Nephron (organoid): ENCODE data around the gene MYOF.

Experiments used
- H3K27ac Mint-ChIP-seq, 3 experiments: 2 replicates each; pipeline ENCODE4 v1.8.0; 2020; ENCODE audit warnings: mixed read lengths in 3 of 3, mild to moderate bottlenecking in 2 of 3, moderate library complexity in 1 of 3
- H3K27me3 Mint-ChIP-seq: 2 replicates; pipeline ENCODE4 v1.8.0; 2021; ENCODE audit warnings: low read depth, mild to moderate bottlenecking, moderate library complexity, mixed read lengths
- H3K36me3 Mint-ChIP-seq: 2 replicates; pipeline ENCODE4 v1.8.0; 2020; ENCODE audit warnings: low read depth, mixed read lengths
- H3K4me1 Mint-ChIP-seq: 2 replicates; pipeline ENCODE4 v1.8.0; 2020; ENCODE audit warnings: mixed read lengths
- H3K4me3 Mint-ChIP-seq, 3 experiments: 2 replicates each; pipeline ENCODE4 v1.8.0; 2020; ENCODE audit warnings: mild to moderate bottlenecking in 3 of 3, mixed read lengths in 3 of 3, moderate library complexity in 2 of 3
- H3K9me3 Mint-ChIP-seq: 2 replicates; pipeline ENCODE4 v1.8.0; 2020; ENCODE audit warnings: mixed read lengths
- CTCF ChIP-seq, 3 experiments: fragments of 200-600 bp; sonication (generic); IDR thresholded peaks; one replicate each; pipeline ENCODE4 v1.5.0; 2021; ENCODE audit warnings: antibody characterized with exemption in 3 of 3; ENCODE audit not compliant: unreplicated experiment in 3 of 3

Gene MYOF

GRCh38 chr10:93385345-93385744, 96.8 kb downstream of the MYOF start:
- H3K4me3 Mint-ChIP-seq, result no peak overlapping the region
- peaks cover 20% of the 10 kb centered on the region for H3K4me1 Mint-ChIP-seq
- H3K27ac Mint-ChIP-seq, result no peak overlapping the region
- H3K27me3 Mint-ChIP-seq, result no peaks in the 10 kb centered on the region
- TF ChIP-seq CTCF (IDR thresholded peaks at IDR 0.05; ENCODE audit: unreplicated experiment in 3 of 3), result no peak
- no peaks in the 10 kb centered on the region for H3K9me3 Mint-ChIP-seq
- H3K36me3 Mint-ChIP-seq, result peaks cover 37% of the 10 kb centered on the region

- H3K4me1 Mint-ChIP-seq, result peaks cover 34% of the 10 kb centered on the region
- no peaks in the 10 kb centered on the region for H3K9me3 Mint-ChIP-seq
- no peaks in the 10 kb centered on the region for H3K27me3 Mint-ChIP-seq
- no peak overlapping the region for H3K27ac Mint-ChIP-seq
- peaks cover 44% of the 10 kb centered on the region for H3K36me3 Mint-ChIP-seq
- no peak overlapping the region for H3K4me3 Mint-ChIP-seq
- no peak for TF ChIP-seq CTCF (IDR thresholded peaks at IDR 0.05; ENCODE audit: unreplicated experiment in 3 of 3)
Measured at GRCh38 chr10:93384006-93384405, 98.1 kb downstream of the MYOF start.

GRCh38 chr10:93383562-93383981, 98.6 kb downstream of the MYOF start:
- no peaks in the 10 kb centered on the region for H3K9me3 Mint-ChIP-seq
- peaks cover 42% of the 10 kb centered on the region for H3K36me3 Mint-ChIP-seq
- H3K27me3 Mint-ChIP-seq, result no peaks in the 10 kb centered on the region
- peaks cover 36% of the 10 kb centered on the region for H3K4me1 Mint-ChIP-seq
- H3K4me3 Mint-ChIP-seq, result no peak overlapping the region
- TF ChIP-seq CTCF (IDR thresholded peaks at IDR 0.05; ENCODE audit: unreplicated experiment in 3 of 3), result no peak
- H3K27ac Mint-ChIP-seq, result no peak overlapping the region

GRCh38 chr10:93379731-93380575, 102.2 kb downstream of the MYOF start:
- Mint-ChIP-seq H3K27ac (no peak overlapping the region), H3K9me3 (no peaks in the 10 kb centered on the region), H3K4me1 (peaks cover 55% of the 10 kb centered on the region), H3K36me3 (peaks cover 33% of the 10 kb centered on the region), H3K4me3 (no peak overlapping the region), H3K27me3 (no peaks in the 10 kb centered on the region)
- no peak for TF ChIP-seq CTCF (IDR thresholded peaks at IDR 0.05; ENCODE audit: unreplicated experiment in 3 of 3)

GRCh38 chr10:93378997-93379730, 103.0 kb downstream of the MYOF start:
- Mint-ChIP-seq H3K36me3 (peaks cover 36% of the 10 kb centered on the region), H3K4me3 (no peak overlapping the region), H3K4me1 (peaks cover 54% of the 10 kb centered on the region), H3K9me3 (no peaks in the 10 kb centered on the region), H3K27ac (no peak overlapping the region), H3K27me3 (no peaks in the 10 kb centered on the region)
- no peak for TF ChIP-seq CTCF (IDR thresholded peaks at IDR 0.05; ENCODE audit: unreplicated experiment in 3 of 3)
